ENCODE data around the gene MRPL58.
A peak's percentile ranks its signal among the peaks of the same experiment; 100 is the strongest.

The MRPL58 gene

DNA sequence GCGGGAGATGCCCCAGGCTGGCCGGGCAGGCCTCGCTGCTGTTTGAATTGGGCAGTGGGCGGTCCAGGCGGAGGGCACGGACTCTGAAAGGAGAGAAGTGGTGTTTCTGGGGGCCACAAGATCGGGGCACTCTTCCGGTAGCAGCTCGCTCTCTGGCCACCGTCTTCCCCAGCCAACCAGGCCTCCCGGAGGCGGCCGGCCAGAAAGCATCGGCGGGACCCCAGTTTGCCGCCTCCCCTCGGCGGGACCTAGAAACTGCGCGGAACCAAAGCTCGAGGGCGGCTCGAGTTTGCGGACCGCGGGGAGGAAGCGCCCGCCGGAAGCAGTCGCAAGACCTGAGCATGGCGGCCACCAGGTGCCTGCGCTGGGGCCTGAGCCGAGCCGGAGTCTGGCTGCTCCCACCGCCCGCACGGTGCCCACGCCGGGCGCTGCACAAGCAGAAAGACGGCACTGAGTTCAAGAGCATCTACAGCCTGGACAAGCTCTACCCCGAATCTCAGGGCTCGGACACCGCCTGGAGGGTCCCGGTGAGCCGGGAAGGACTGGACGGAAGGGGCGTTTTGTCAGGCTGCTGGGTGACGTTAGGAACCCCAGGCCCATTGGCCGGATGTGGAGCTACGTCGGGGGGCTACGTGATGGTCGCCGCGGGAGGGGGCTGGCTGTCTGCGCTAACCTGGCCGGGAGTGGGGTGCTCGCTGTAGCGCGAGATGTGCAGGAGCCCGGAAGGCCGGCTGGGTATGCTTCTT is at the start of gene MRPL58:
MRPL58 (plus strand) TSS at position 325 of the 746 bp plus-strand sequence; CDS start at position 342, 17 bp downstream.
- H3K27ac ChIP-seq, result peak within 1 kb of the TSS; percentile 99
- TF ChIP-seq, protein P1, sequence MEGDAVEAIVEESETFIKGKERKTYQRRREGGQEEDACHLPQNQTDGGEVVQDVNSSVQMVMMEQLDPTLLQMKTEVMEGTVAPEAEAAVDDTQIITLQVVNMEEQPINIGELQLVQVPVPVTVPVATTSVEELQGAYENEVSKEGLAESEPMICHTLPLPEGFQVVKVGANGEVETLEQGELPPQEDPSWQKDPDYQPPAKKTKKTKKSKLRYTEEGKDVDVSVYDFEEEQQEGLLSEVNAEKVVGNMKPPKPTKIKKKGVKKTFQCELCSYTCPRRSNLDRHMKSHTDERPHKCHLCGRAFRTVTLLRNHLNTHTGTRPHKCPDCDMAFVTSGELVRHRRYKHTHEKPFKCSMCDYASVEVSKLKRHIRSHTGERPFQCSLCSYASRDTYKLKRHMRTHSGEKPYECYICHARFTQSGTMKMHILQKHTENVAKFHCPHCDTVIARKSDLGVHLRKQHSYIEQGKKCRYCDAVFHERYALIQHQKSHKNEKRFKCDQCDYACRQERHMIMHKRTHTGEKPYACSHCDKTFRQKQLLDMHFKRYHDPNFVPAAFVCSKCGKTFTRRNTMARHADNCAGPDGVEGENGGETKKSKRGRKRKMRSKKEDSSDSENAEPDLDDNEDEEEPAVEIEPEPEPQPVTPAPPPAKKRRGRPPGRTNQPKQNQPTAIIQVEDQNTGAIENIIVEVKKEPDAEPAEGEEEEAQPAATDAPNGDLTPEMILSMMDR (conservative IDR thresholded peaks at IDR 0.05), result no peak
- peak; percentile 70; the same call in 1 of the 2 replicates for TF ChIP-seq ZFX (IDR thresholded peaks at IDR 0.05)

DNA sequence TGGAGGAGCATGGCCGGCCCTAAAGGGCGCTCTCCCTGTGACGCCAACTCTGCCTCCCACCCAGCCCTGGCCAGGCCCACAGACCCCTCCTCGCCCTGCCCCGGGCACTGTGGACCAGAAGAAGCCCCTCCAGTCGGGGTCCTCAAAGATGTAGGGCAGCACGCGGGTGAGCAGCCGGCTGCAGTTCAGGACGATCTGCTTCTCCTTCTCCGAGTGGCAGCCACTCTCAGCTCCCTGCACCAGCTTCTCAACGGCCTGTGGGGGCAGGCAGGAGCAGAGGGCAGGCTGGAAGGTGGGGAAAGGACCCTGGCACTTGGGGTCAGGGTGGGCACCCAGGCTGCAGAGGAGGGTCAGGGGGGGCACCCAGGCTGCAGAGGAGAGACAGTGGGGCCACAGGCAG is 48.8 kb upstream of the MRPL58 start:
- no peak for TF ChIP-seq ZFX (IDR thresholded peaks at IDR 0.05)
- TF ChIP-seq, protein P1 (conservative IDR thresholded peaks at IDR 0.05), result no peak
- H3K27ac ChIP-seq, result no peak overlapping the region

DNA sequence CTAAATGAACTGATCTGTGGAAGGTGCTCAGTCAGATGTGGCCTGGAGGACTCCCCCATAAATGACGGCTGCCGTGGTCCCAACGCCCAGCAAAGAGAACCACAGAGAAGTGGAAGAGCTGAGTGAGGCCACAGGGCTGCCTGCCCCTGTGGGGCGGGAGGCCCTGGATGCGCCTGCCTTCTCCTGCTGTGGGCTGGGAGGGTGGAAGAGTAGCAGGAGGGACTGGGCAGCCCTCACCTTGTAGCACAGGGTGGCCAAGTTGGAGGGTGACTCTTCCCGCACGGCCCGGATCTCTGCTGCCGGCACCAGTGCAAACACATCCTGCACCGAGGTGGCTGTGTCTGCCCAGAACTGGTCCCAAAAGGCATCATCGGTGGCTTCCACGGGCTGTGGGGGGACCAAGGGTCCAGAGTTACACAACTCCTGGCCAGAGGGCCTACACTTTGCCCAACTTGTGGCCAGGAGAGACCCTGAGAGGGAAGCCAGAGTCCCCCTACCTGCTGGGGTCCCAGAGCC is 48.2 kb upstream of the MRPL58 start:
- TF ChIP-seq, protein P1 (conservative IDR thresholded peaks at IDR 0.05), result no peak
- TF ChIP-seq ZFX (IDR thresholded peaks at IDR 0.05), result no peak
- H3K27ac ChIP-seq, result no peak overlapping the region

DNA sequence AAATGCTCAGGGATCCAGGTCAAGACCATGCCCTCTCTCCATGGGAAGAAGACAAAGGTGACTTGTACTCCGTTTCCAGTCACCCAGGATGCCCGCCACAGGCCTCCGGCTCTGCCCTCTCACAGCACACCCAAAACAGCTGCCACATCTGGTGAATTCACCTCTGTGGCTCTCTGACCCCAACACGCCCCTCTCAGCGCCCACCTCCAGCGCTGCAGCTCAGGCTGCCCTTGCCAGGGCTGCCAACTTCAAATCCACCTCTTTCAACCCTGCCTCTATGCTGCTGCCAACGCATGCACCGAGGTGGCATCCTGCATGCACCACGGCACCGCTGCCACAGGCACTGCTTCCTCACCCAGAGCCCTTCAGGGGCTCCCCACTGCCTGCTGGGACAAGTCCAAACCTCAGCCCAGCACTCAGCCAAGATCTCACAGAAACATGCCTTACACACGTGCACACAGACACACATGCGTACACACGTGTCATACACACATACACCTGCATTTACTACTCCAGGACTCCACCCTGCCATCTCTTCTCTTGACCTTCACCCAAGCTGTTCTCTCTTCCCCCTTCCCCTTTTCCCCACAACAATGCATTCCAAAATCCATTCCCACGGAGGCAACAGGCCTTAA is 47.4 kb upstream of the MRPL58 start:
- no peak overlapping the region for H3K27ac ChIP-seq
- TF ChIP-seq, protein P1 (conservative IDR thresholded peaks at IDR 0.05), result no peak
- TF ChIP-seq ZFX (IDR thresholded peaks at IDR 0.05), result no peak

DNA sequence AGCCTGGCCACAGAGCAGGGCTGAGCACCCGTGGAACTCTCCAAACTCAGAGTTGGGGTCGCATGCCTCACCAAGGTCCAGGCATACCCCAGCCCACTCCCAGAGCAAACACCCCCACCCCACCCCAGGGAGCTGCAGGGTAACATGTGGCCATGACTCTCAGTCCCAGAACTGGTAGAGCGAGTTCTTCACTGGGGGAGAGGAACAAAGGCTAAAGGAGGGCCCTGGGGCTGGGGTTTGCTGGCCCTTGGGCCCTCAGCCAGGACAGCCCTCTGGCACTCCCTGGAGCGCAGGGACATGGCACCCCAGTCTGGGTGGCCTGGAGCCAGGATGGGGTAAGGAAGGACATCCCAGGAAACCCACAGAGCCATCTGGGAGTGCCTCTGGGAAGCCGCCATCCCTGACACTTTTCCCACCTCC is 44.1 kb upstream of the MRPL58 start:
- TF ChIP-seq ZFX (IDR thresholded peaks at IDR 0.05), result no peak
- TF ChIP-seq, protein P1 (conservative IDR thresholded peaks at IDR 0.05), result no peak
- peak overlapping the region; percentile 95 for H3K27ac ChIP-seq

DNA sequence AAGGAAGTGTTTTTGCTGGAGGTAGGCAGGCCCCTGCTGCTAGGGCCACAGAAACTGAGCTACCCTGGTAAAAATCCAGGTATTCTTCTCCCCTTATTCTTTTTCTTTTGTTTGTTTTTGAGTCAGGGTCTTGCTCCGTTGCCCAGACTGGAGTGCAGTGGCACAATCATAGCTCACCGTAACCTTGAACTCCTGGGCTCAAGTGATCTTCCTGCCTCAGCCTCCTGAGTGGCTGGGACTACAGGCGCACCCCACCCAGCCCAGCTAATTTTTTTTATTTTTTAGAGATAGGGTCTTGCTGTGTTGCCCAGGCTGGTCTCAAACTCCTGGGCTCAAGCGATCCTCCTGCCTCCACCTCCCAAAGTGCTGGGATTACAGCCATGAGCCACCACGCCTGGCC is 43.0 kb upstream of the MRPL58 start:
- peak overlapping the region; percentile 95 for H3K27ac ChIP-seq

DNA sequence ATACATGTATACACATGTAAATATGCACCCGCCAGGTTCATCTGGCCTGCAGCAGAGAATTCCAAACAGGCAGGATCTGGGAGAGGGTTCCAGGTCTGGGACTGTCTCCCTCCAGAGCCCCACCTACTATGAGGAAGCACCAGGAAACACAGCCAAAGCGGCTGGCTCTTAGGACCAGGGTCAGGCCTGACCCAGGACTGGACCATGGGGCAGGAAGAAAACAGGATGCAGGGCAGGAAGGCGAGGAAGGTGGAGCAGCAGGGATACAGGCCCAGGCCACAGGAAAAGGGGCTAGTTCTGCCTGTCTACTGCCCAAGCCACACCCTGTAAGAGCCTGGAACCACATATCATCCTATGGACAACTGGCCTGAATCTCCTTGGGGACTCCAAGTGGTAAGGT is 42.1 kb upstream of the MRPL58 start:
- peak overlapping the region; percentile 95 for H3K27ac ChIP-seq
- TF ChIP-seq ZFX (IDR thresholded peaks at IDR 0.05), result no peak
- TF ChIP-seq, protein P1 (conservative IDR thresholded peaks at IDR 0.05), result no peak
